ENCODE measurements around the gene FBN2.
"Not testable (repeated sequence)": the region's sequence is repeated elsewhere in the genome, so short reads cannot be mapped to it uniquely, and the experiment has no call there.

FBN2 gene

DNA sequence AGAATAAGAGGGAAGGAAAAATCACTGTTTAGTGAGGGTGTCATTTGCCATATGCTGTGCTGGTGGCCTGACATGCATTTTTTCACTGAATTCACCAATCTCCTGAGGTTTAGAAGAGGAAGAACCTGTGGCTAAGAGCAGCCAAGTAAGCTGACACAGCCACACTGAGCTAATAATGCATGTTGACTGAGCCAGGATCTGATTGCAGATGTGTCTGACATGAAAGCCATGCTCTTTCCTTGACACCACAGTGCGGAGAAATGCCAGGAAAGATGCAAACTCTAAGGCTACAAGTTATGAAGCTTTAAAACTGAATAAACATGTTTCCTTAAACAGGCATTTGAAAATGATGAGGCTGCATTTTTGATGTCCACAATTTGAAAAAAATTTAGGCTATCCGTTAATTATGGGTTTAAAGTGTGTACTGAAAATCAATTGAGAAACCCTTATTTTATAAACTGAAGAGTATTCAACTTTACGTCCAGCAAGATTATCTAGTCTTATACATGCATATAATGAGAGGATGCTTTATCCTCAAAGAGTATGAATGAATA lies 208.6 kb downstream of the FBN2 start:
- no peaks in the 10 kb centered on the region for H3K9me3 ChIP-seq (ENCODE audit: insufficient read depth, low read depth, low read length)
- no peak overlapping the region for H3K9ac ChIP-seq (ENCODE audit: low read depth, low read length)
- H3K27me3 ChIP-seq (ENCODE audit: insufficient read depth, low read length): no peaks in the 10 kb centered on the region
- H3K36me3 ChIP-seq (ENCODE audit: insufficient read depth, low read depth, low read length): peaks cover 56% of the 10 kb centered on the region
- no peak overlapping the region for H3K4me3 ChIP-seq (ENCODE audit: low read length)
- no peak overlapping the region for H3K27ac ChIP-seq (ENCODE audit: low read length)
- H3K4me1 ChIP-seq (ENCODE audit: insufficient read depth, low read length): no peaks in the 10 kb centered on the region

DNA sequence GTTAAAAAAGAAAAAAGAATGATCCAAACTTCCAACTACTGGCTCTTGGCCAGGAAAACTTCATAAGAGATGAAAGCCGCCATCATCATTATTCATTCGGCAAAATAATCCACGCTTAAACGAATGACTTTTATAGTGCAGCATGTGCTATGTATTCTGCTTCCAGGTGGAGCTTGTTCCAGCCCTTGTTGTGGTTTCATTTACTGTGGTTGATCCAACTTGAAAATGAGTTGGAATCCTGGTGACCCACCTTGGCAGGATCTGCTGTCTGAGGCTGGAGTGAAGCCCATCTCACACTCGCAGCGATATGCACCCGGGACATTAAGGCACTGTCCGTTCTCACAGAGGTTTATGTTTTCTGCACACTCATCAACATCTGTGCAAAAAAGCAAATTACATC lies 209.6 kb downstream of the FBN2 start:
- Histone ChIP-seq H3K4me3 (ENCODE audit: low read length) (no peak overlapping the region), H3K36me3 (ENCODE audit: insufficient read depth, low read depth, low read length) (peaks cover 55% of the 10 kb centered on the region), H3K9ac (ENCODE audit: low read depth, low read length) (no peak overlapping the region), H3K27me3 (ENCODE audit: insufficient read depth, low read length) (no peaks in the 10 kb centered on the region), H3K4me1 (ENCODE audit: insufficient read depth, low read length) (no peaks in the 10 kb centered on the region), H3K9me3 (ENCODE audit: insufficient read depth, low read depth, low read length) (no peaks in the 10 kb centered on the region), H3K27ac (ENCODE audit: low read length) (no peak overlapping the region)

DNA sequence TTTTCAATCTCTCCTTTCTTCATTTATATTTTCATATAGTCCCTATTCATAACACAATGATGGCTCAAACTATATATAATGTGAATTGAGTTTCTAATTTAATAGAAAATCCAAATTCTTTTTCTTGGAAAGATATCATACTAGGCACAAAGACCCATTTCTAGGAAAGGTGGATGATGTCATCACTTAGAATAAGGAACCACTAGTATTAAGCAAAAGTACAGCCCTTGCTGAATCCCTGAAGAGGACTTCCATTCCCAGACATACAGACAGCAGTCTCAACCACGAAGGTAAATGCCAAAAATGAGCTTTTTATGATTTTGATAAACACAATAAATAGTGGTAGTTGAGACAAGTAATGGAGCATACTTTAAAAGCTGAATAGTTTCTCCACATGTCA lies 210.0 kb downstream of the FBN2 start:
- Histone ChIP-seq H3K27ac (ENCODE audit: low read length) (no peak overlapping the region), H3K9ac (ENCODE audit: low read depth, low read length) (no peak overlapping the region), H3K4me1 (ENCODE audit: insufficient read depth, low read length) (no peaks in the 10 kb centered on the region), H3K36me3 (ENCODE audit: insufficient read depth, low read depth, low read length) (peaks cover 54% of the 10 kb centered on the region), H3K4me3 (ENCODE audit: low read length) (no peak overlapping the region), H3K9me3 (ENCODE audit: insufficient read depth, low read depth, low read length) (no peaks in the 10 kb centered on the region), H3K27me3 (ENCODE audit: insufficient read depth, low read length) (no peaks in the 10 kb centered on the region)

GRCh38 chr5:128321418-128321817 lies 216.6 kb downstream of the FBN2 start:
- H3K27me3 ChIP-seq (ENCODE audit: insufficient read depth, low read length); H3K36me3 ChIP-seq (ENCODE audit: insufficient read depth, low read depth, low read length); H3K27ac ChIP-seq (ENCODE audit: low read length); H3K9me3 ChIP-seq (ENCODE audit: insufficient read depth, low read depth, low read length); H3K4me1 ChIP-seq (ENCODE audit: insufficient read depth, low read length); H3K9ac ChIP-seq (ENCODE audit: low read depth, low read length); H3K4me3 ChIP-seq (ENCODE audit: low read length): not testable (repeated sequence)

DNA sequence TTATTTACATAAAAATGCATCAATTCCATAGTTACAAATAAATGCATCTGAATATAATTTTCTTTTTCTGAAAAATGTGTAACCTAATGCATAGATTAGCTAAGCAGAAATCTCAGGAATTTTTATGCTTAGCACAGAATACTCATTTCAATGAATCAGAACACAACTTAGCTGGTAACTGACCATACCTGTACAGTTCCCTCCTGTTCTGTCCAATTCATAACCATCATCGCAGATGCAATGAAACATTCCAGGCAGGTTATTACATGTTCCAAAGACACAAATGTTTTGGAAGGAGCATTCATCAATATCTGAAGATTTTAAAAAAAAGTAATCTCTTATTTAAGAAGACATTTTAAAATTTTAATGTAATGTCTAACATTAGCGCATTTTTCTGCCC lies 219.4 kb downstream of the FBN2 start:
- H3K4me1 ChIP-seq (ENCODE audit: insufficient read depth, low read length): no peaks in the 10 kb centered on the region
- no peak overlapping the region for H3K27ac ChIP-seq (ENCODE audit: low read length)
- no peaks in the 10 kb centered on the region for H3K9me3 ChIP-seq (ENCODE audit: insufficient read depth, low read depth, low read length)
- H3K36me3 ChIP-seq (ENCODE audit: insufficient read depth, low read depth, low read length): no peaks in the 10 kb centered on the region
- no peak overlapping the region for H3K9ac ChIP-seq (ENCODE audit: low read depth, low read length)
- no peaks in the 10 kb centered on the region for H3K27me3 ChIP-seq (ENCODE audit: insufficient read depth, low read length)
- H3K4me3 ChIP-seq (ENCODE audit: low read length): no peak overlapping the region

DNA sequence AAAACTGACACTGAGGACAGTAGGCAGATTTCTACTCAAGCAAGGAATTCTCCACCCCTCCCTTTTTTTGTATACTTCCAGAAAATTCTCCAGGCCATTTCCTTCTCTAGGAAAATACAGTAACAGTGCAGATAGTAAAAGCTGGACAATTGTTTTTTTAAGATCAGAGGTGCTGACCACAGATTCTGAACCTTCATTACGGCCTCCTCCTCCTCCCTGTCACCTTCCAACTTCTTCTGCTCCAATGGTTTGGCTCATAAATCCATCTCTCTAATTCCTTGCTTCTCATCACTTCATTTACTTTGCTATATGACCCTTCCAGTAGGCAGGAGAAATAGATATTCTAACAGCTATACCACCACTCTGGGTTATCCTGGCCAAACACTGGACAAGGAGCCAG lies 220.6 kb downstream of the FBN2 start:
- no peak overlapping the region for H3K9ac ChIP-seq (ENCODE audit: low read depth, low read length)
- no peak overlapping the region for H3K27ac ChIP-seq (ENCODE audit: low read length)
- no peaks in the 10 kb centered on the region for H3K4me1 ChIP-seq (ENCODE audit: insufficient read depth, low read length)
- no peak overlapping the region for H3K4me3 ChIP-seq (ENCODE audit: low read length)
- H3K27me3 ChIP-seq (ENCODE audit: insufficient read depth, low read length): no peaks in the 10 kb centered on the region
- no peaks in the 10 kb centered on the region for H3K9me3 ChIP-seq (ENCODE audit: insufficient read depth, low read depth, low read length)
- no peaks in the 10 kb centered on the region for H3K36me3 ChIP-seq (ENCODE audit: insufficient read depth, low read depth, low read length)

GRCh38 chr5:128315671-128316070 lies 222.4 kb downstream of the FBN2 start:
- H3K4me1 ChIP-seq (ENCODE audit: insufficient read depth, low read length): no peaks in the 10 kb centered on the region
- no peak overlapping the region for H3K9ac ChIP-seq (ENCODE audit: low read depth, low read length)
- no peak overlapping the region for H3K27ac ChIP-seq (ENCODE audit: low read length)
- H3K27me3 ChIP-seq (ENCODE audit: insufficient read depth, low read length): no peaks in the 10 kb centered on the region
- H3K9me3 ChIP-seq (ENCODE audit: insufficient read depth, low read depth, low read length): no peaks in the 10 kb centered on the region
- H3K36me3 ChIP-seq (ENCODE audit: insufficient read depth, low read depth, low read length): peaks cover 6% of the 10 kb centered on the region; the same call in 1 of the 2 replicates
- no peak overlapping the region for H3K4me3 ChIP-seq (ENCODE audit: low read length)

- H3K9me3 ChIP-seq (ENCODE audit: insufficient read depth, low read depth, low read length): 0 out of 2 replicates have a peak, but pooled peaks cover 3% of the 10 kb centered on the region
- H3K27ac ChIP-seq (ENCODE audit: low read length): no peak overlapping the region
- no peak overlapping the region for H3K9ac ChIP-seq (ENCODE audit: low read depth, low read length)
- no peak overlapping the region for H3K4me3 ChIP-seq (ENCODE audit: low read length)
- H3K4me1 ChIP-seq (ENCODE audit: insufficient read depth, low read length): peaks cover 4% of the 10 kb centered on the region; the same call in 1 of the 2 replicates
- H3K27me3 ChIP-seq (ENCODE audit: insufficient read depth, low read length): no peaks in the 10 kb centered on the region
- peaks cover 22% of the 10 kb centered on the region for H3K36me3 ChIP-seq (ENCODE audit: insufficient read depth, low read depth, low read length)
These were observed 232.7 kb downstream of the FBN2 start for GRCh38 chr5:128305341-128305740.

DNA sequence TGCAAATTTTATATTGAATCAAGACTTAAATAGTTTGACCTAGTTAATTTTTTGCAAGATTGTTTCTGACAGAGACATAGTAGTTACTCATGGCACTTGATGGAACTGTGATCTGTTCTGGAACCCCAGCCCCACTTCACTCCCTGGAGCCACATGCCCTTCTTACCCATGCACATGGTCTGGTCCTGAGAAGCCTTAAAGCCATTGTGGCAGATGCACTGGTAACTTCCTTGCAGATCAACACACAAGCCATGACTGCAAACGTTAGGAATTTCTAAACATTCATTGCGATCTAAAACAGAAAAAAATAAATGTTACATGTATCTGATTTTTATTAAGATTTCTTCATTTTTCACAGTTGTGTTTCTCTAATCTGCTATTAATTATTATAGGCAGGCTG lies 233.3 kb downstream of the FBN2 start:
- no peak overlapping the region for H3K27ac ChIP-seq (ENCODE audit: low read length)
- peaks cover 27% of the 10 kb centered on the region for H3K36me3 ChIP-seq (ENCODE audit: insufficient read depth, low read depth, low read length)
- peaks cover 4% of the 10 kb centered on the region; the same call in 1 of the 2 replicates for H3K4me1 ChIP-seq (ENCODE audit: insufficient read depth, low read length)
- peaks cover 8% of the 10 kb centered on the region; the same call in 1 of the 2 replicates for H3K9me3 ChIP-seq (ENCODE audit: insufficient read depth, low read depth, low read length)
- H3K9ac ChIP-seq (ENCODE audit: low read depth, low read length): no peak overlapping the region
- H3K27me3 ChIP-seq (ENCODE audit: insufficient read depth, low read length): no peaks in the 10 kb centered on the region
- no peak overlapping the region for H3K4me3 ChIP-seq (ENCODE audit: low read length)

DNA sequence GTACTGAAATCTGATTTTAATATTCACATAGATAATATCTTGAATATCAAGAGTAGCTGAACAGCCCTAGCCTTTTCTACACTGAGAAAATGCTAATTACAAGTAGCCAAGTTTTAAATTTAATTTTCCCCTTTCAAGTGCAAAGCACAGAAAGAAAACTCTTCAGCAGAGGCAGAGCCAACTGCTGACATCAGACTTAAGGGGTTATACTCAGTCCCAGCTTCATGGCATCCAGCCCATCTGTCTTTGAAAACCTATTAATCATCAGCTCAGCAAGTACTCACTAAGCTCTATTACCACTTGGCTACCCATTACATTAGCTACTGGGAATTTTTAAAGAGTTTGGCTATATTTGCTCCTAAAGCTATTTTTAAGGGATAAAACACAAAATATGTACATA lies 234.0 kb downstream of the FBN2 start:
- Histone ChIP-seq H3K27me3 (ENCODE audit: insufficient read depth, low read length) (no peaks in the 10 kb centered on the region), H3K36me3 (ENCODE audit: insufficient read depth, low read depth, low read length) (peaks cover 31% of the 10 kb centered on the region)

DNA sequence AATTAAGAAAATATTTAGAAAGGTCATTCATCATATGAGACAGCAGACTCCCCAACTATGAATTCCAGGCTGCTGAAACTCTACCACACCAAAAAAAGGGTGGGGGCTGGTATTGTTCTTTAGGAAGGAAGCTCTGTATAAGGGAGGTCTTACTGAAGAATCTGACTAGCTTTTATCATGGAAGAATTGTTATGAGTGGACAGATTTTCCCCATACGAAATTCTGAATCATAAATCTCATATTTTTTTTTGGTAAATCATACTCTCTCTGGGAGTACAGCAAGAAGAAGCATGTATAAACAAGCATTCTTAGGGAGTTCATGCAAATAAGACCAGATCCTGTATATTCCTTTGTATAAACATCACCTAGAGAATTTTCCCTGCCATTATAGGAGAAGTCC lies 234.5 kb downstream of the FBN2 start:
- peaks cover 8% of the 10 kb centered on the region; the same call in 1 of the 2 replicates for H3K9me3 ChIP-seq (ENCODE audit: insufficient read depth, low read depth, low read length)
- peaks cover 31% of the 10 kb centered on the region for H3K36me3 ChIP-seq (ENCODE audit: insufficient read depth, low read depth, low read length)
- no peaks in the 10 kb centered on the region for H3K27me3 ChIP-seq (ENCODE audit: insufficient read depth, low read length)
- peaks cover 4% of the 10 kb centered on the region; the same call in 1 of the 2 replicates for H3K4me1 ChIP-seq (ENCODE audit: insufficient read depth, low read length)
- no peak overlapping the region for H3K4me3 ChIP-seq (ENCODE audit: low read length)
- H3K27ac ChIP-seq (ENCODE audit: low read length): no peak overlapping the region
- no peak overlapping the region for H3K9ac ChIP-seq (ENCODE audit: low read depth, low read length)

More for the DNA sequence above, 234.0 kb downstream of the FBN2 start:
- peaks cover 4% of the 10 kb centered on the region; the same call in 1 of the 2 replicates for H3K4me1 ChIP-seq (ENCODE audit: insufficient read depth, low read length)
- no peak overlapping the region for H3K9ac ChIP-seq (ENCODE audit: low read depth, low read length)
- H3K27ac ChIP-seq (ENCODE audit: low read length): no peak overlapping the region
- H3K9me3 ChIP-seq (ENCODE audit: insufficient read depth, low read depth, low read length): peaks cover 8% of the 10 kb centered on the region; the same call in 1 of the 2 replicates
- no peak overlapping the region for H3K4me3 ChIP-seq (ENCODE audit: low read length)

DNA sequence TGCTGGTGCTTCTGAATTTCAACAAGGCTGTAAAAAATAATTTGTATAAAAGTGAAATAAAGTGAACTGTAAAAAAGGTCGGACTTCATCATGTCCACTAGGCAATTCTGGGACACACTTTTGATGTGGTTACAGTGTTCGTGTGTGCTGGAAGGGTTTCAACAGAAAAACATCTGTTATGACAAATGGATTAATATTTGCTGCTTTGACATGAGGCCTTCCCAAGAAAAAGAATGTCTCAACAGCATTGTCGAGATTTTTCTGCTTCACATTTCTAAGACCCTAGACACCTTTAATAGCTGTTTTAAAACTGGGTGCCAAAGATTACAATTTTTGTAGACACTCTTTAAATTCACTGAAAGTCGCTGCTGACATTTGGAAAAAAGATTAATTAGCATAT lies 237.9 kb downstream of the FBN2 start:
- Histone ChIP-seq H3K27me3 (ENCODE audit: insufficient read depth, low read length) (no peaks in the 10 kb centered on the region), H3K36me3 (ENCODE audit: insufficient read depth, low read depth, low read length) (peaks cover 27% of the 10 kb centered on the region), H3K4me1 (ENCODE audit: insufficient read depth, low read length) (peaks cover 4% of the 10 kb centered on the region; the same call in 1 of the 2 replicates), H3K4me3 (ENCODE audit: low read length) (no peak overlapping the region), H3K27ac (ENCODE audit: low read length) (no peak overlapping the region), H3K9ac (ENCODE audit: low read depth, low read length) (no peak overlapping the region), H3K9me3 (ENCODE audit: insufficient read depth, low read depth, low read length) (peaks cover 8% of the 10 kb centered on the region; the same call in 1 of the 2 replicates)
